H1 (cell line): ENCODE measurements around the gene WNK3. TPM values are rescaled to one million over a fixed set of nuclear protein-coding genes. Genes with fewer than 3 reads are reported as not detected.

Source experiments
- CTCF ChIA-PET: fragments of 300-600 bp; sonication (Branson Sonifier 250); formaldehyde crosslinking; loops from one replicate; lab custom pipeline; 2021; ENCODE audit not compliant: partially characterized antibody; lab: Charles Lee
- POLR2A ChIA-PET: fragments of 300-600 bp; sonication (Branson Sonifier 250); formaldehyde crosslinking; loops from one replicate; lab custom pipeline; 2021; ENCODE audit warnings: inconsistent platforms; ENCODE audit not compliant: partially characterized antibody; lab: Charles Lee
- DNase-seq, 2 experiments: peaks; one replicate each; pipeline versions ENCODE4 v3.0.0 to v3.0.0-alpha.2; 2010 to 2022; ENCODE audit warnings: low spot score in 2 of 2, low read depth in 1 of 2, mixed read lengths in 1 of 2
- FAIRE-seq: peaks from 2 replicates; lab custom pipeline; 2011; peaks lifted over from hg19 to GRCh38; lab: Jason Lieb, UNC
- H2AFZ ChIP-seq: 2 replicates; pipeline ENCODE4 v1.8.1; 2012; ENCODE audit warnings: low read length, inconsistent platforms
- H2AK5ac ChIP-seq: 2 replicates; pipeline ENCODE4 v1.6.1; 2013; ENCODE audit warnings: low read depth, low read length
- H2BK120ac ChIP-seq: replicated peaks from 2 replicates; pipeline ENCODE3; 2013; ENCODE audit warnings: low read depth, low read length, inconsistent platforms
- H2BK12ac ChIP-seq: 2 replicates; pipeline ENCODE4 v1.6.1; 2013; ENCODE audit warnings: low read depth, low read length
- H2BK15ac ChIP-seq: 2 replicates; pipeline ENCODE4 v1.6.1; 2013; ENCODE audit warnings: low read length
- H2BK20ac ChIP-seq: 2 replicates; pipeline ENCODE4 v1.6.1; 2013; ENCODE audit warnings: low read length
- H2BK5ac ChIP-seq: 2 replicates; pipeline ENCODE4 v1.6.1; 2013; ENCODE audit warnings: low read depth, low read length
- H3K14ac ChIP-seq: 2 replicates; pipeline ENCODE4 v1.6.1; 2013; ENCODE audit warnings: inconsistent platforms; ENCODE audit not compliant: insufficient read length
- H3K18ac ChIP-seq: 2 replicates; pipeline ENCODE4 v1.6.1; 2013; ENCODE audit warnings: low read length; ENCODE audit errors: extremely low read depth
- H3K23ac ChIP-seq: 2 replicates; pipeline ENCODE4 v1.6.1; 2013; ENCODE audit warnings: inconsistent platforms; ENCODE audit not compliant: insufficient read length
- H3K23me2 ChIP-seq: 2 replicates; pipeline ENCODE4 v1.6.1; 2013; ENCODE audit warnings: low read depth, low read length
- H3K27ac ChIP-seq: 2 replicates; pipeline ENCODE4 v1.6.1; 2011; ENCODE audit warnings: low read depth, low read length, inconsistent platforms
- H3K27me3 ChIP-seq, 4 experiments: replicated peaks in 1 of 4; 1 replicate in 1 of 4; 2 replicates in 3 of 4; pipeline versions ENCODE4 v1.6.1 to v1.8.1; 2011 to 2013; ENCODE audit warnings: low read length in 3 of 4, mild to moderate bottlenecking in 3 of 4, inconsistent platforms in 2 of 4, mixed read lengths in 2 of 4, moderate library complexity in 1 of 4; ENCODE audit not compliant: control insufficient read depth in 3 of 4, insufficient read depth in 3 of 4; ENCODE audit errors: extremely low read depth in 1 of 4
- H3K36me3 ChIP-seq, 4 experiments: 2 replicates each; pipeline versions ENCODE4 v1.6.1 to v1.8.1; 2011 to 2013; ENCODE audit warnings: mild to moderate bottlenecking in 4 of 4, low read length in 3 of 4, moderate library complexity in 2 of 4, control low read depth in 1 of 4, inconsistent platforms in 1 of 4; ENCODE audit not compliant: insufficient read depth in 4 of 4, control insufficient read depth in 2 of 4
- H3K4ac ChIP-seq: replicated peaks from 2 replicates; pipeline ENCODE3; 2013; ENCODE audit warnings: low read length, low read depth, mixed read lengths, inconsistent platforms; ENCODE audit not compliant: insufficient read length
- H3K4me1 ChIP-seq, 4 experiments: replicated peaks in 1 of 4; 1 replicate in 1 of 4; 2 replicates in 3 of 4; pipeline versions ENCODE4 v1.6.1 to v1.8.1; 2011 to 2013; ENCODE audit warnings: low read length in 3 of 4, inconsistent platforms in 2 of 4, mixed read lengths in 1 of 4; ENCODE audit not compliant: insufficient read depth in 4 of 4, control insufficient read depth in 3 of 4
- H3K4me2 ChIP-seq, 2 experiments: 2 replicates each; pipeline versions ENCODE4 v1.6.1 to v1.8.1; 2011 to 2013; ENCODE audit warnings: low read depth in 2 of 2, low read length in 2 of 2, control low read depth in 1 of 2, inconsistent platforms in 1 of 2, mild to moderate bottlenecking in 1 of 2; ENCODE audit not compliant: insufficient read depth in 1 of 2
- H3K4me3 ChIP-seq, 4 experiments: fragments of 200-600, 300-600 bp in 1 of 4; sonication (generic), shearing (Covaris generic), sonication (Bioruptor Twin) in 1 of 4; 2 replicates each; pipeline versions ENCODE4 v1.5.1 to v1.8.1; 2011 to 2016; ENCODE audit warnings: low read length in 4 of 4, low read depth in 3 of 4, control low read depth in 2 of 4, inconsistent platforms in 2 of 4, mild to moderate bottlenecking in 2 of 4, mixed read lengths in 1 of 4, moderate library complexity in 1 of 4; ENCODE audit not compliant: insufficient read depth in 2 of 4; ENCODE audit errors: extremely low read depth in 1 of 4
- H3K56ac ChIP-seq: replicated peaks from 2 replicates; pipeline ENCODE3; 2013; ENCODE audit warnings: low read depth, mild to moderate bottlenecking, mixed read lengths, low read length, inconsistent platforms; ENCODE audit not compliant: insufficient read length
- H3K79me1 ChIP-seq: 2 replicates; pipeline ENCODE4 v1.6.1; 2013; ENCODE audit warnings: low read depth, low read length, control low read depth
- H3K79me2 ChIP-seq, 2 experiments: 2 replicates each; pipeline versions ENCODE4 v1.6.1 to v1.8.1; 2012 to 2013; ENCODE audit warnings: low read length in 2 of 2, mild to moderate bottlenecking in 2 of 2, inconsistent platforms in 1 of 2; ENCODE audit not compliant: insufficient read depth in 2 of 2, control insufficient read depth in 1 of 2
- H3K9ac ChIP-seq, 4 experiments: replicated peaks in 1 of 4; 1 replicate in 1 of 4; 2 replicates in 3 of 4; pipeline versions ENCODE4 v1.6.1 to v1.8.1; 2011 to 2013; ENCODE audit warnings: low read depth in 3 of 4, low read length in 3 of 4, control low read depth in 2 of 4, mild to moderate bottlenecking in 2 of 4, moderate library complexity in 2 of 4, inconsistent platforms in 1 of 4; ENCODE audit errors: extremely low read depth in 1 of 4
- H3K9me3 ChIP-seq, 2 experiments: 2 replicates each; pipeline versions ENCODE4 v1.6.1 to v1.8.1; 2012 to 2013; ENCODE audit warnings: mild to moderate bottlenecking in 2 of 2, moderate library complexity in 2 of 2, control low read depth in 1 of 2, inconsistent platforms in 1 of 2, low read depth in 1 of 2, low read length in 1 of 2, mixed read lengths in 1 of 2; ENCODE audit not compliant: insufficient read depth in 2 of 2
- H4K20me1 ChIP-seq, 2 experiments: replicated peaks in 1 of 2; 2 replicates each; pipeline versions ENCODE3 to v1.8.1; 2011 to 2013; ENCODE audit warnings: inconsistent platforms in 2 of 2, low read length in 2 of 2, mild to moderate bottlenecking in 1 of 2; ENCODE audit not compliant: insufficient read depth in 2 of 2, control insufficient read depth in 1 of 2
- H4K5ac ChIP-seq: 2 replicates; pipeline ENCODE4 v1.6.1; 2013; ENCODE audit warnings: low read length, low read depth, mixed read lengths, inconsistent platforms; ENCODE audit not compliant: insufficient read length
- H4K8ac ChIP-seq: 2 replicates; pipeline ENCODE4 v1.8.0; 2013; ENCODE audit warnings: mild to moderate bottlenecking, moderate library complexity, low read length, inconsistent platforms; ENCODE audit not compliant: insufficient read depth; ENCODE audit errors: extremely low read depth
- H4K91ac ChIP-seq: replicated peaks from 2 replicates; pipeline ENCODE3; 2013; ENCODE audit warnings: low read length, mixed read lengths, inconsistent platforms; ENCODE audit not compliant: insufficient read length
- ATF3 ChIP-seq: IDR thresholded peaks from 2 replicates; pipeline ENCODE4 v1.6.1; 2011; ENCODE audit warnings: low read depth, mild to moderate bottlenecking, low read length; ENCODE audit not compliant: insufficient read depth
- BCL11A ChIP-seq, 2 experiments: IDR thresholded peaks; one replicate each; pipeline ENCODE4 v1.6.1; 2011; ENCODE audit warnings: low read depth in 2 of 2, low read length in 2 of 2, mild to moderate bottlenecking in 2 of 2
- CBX8 ChIP-seq: fragments of 300-800, 300-1000 bp; sonication (generic); IDR thresholded peaks from 2 replicates; pipeline ENCODE4 v1.7.1; 2016; ENCODE audit warnings: low read depth, low read length, borderline replicate concordance
- CEBPB ChIP-seq: IDR thresholded peaks from 2 replicates; pipeline ENCODE4 v1.6.1; 2012; ENCODE audit warnings: low read depth, low read length
- SIX5 ChIP-seq: IDR thresholded peaks from 2 replicates; pipeline ENCODE4 v1.6.1; 2011; ENCODE audit warnings: mild to moderate bottlenecking, low read depth, low read length
- polyA plus RNA-seq, 7 experiments: library from polyadenylated mRNA; depleted of rRNA in 3 of 7; stranded (reverse) in 5 of 7; unstranded in 2 of 7; fragments of >200 nt in 5 of 7; fragments of 200-250 nt in 2 of 7; gene quantifications; 1 replicate in 5 of 7; 2 replicates in 1 of 7; 4 replicates in 1 of 7; pipeline versions ENCODE4 v1.2.1 to v1.2.3, GENCODE V29; 2011 to 2013; ENCODE audit warnings: missing spikeins in 2 of 7, mixed read lengths in 2 of 7
- total RNA-seq: library from RNA; stranded (reverse); fragmentation: NEBNext Ultra II Directional; extraction: Animal tissue kit (Norgen Biotek cat#: 25700); gene quantifications from 2 replicates; pipeline ENCODE4 v1.2.1, GENCODE V29; 2021

WNK3 gene
- total and polyA plus RNA-seq, 2 of the 8 experiments (the other 6 are each of a cell fraction or from before 2014, with no cell fraction given), result 5.5 to 37.5 TPM

- Histone ChIP-seq H3K36me3 (peaks cover 0 to 3% (median 0%) of the 10 kb centered on the region in 4 experiments; a peak in 1 of 8 replicates), H3K4me3 (no peak overlapping the region), H2BK12ac (no peak overlapping the region), H4K91ac (no peak overlapping the region), H4K5ac (no peak overlapping the region), H2BK15ac (no peak overlapping the region), H3K27ac (no peak overlapping the region), H3K4me2 (no peak overlapping the region), H3K79me1 (no peaks in the 10 kb centered on the region), H3K4ac (no peak overlapping the region), H3K56ac (no peak overlapping the region), H2AFZ (no peak overlapping the region), H3K4me1 (no peaks in the 10 kb centered on the region), H3K9me3 (no peaks in the 10 kb centered on the region), H3K9ac (no peak overlapping the region), H2BK20ac (no peak overlapping the region), H2BK120ac (no peak overlapping the region), H4K20me1 (no peaks in the 10 kb centered on the region), H3K23me2 (no peaks in the 10 kb centered on the region), H3K23ac (no peak overlapping the region), H2BK5ac (no peak overlapping the region), H3K27me3 (no peaks in the 10 kb centered on the region), H3K79me2 (no peaks in the 10 kb centered on the region), H2AK5ac (no peak overlapping the region), H4K8ac (no peak overlapping the region), H3K18ac (no peak overlapping the region), H3K14ac (no peak overlapping the region)
- FAIRE-seq (no peak), DNase-seq (no peak)
- ChIA-PET POLR2A (no interaction called here), CTCF (no interaction called here)
- TF ChIP-seq CEBPB (no peak), SIX5 (no peak), BCL11A (IDR thresholded peaks at IDR 0.05; ENCODE audit: low read depth in 2 of 2, low read length in 2 of 2) (no peak), CBX8 (no peak), ATF3 (no peak)
Observed at GRCh38 chrX:54194982-54195588, 162.8 kb downstream of the WNK3 start.
